SU-DHL-6 (cell line): ENCODE measurements around the gene PLXDC1.

ENCODE experiments used
- H2AFZ ChIP-seq: fragments of 200-600 bp; sonication (generic); 2 replicates; pipeline ENCODE4 v1.6.1; 2014; ENCODE audit warnings: low read depth, mild to moderate bottlenecking, moderate library complexity, mixed read lengths, antibody characterized with exemption, low read length; ENCODE audit not compliant: severe bottlenecking
- H3F3A ChIP-seq: fragments of 200-600 bp; shearing (Covaris generic); 2 replicates; pipeline ENCODE4 v1.6.0; 2016; ENCODE audit warnings: antibody characterized with exemption, mild to moderate bottlenecking; ENCODE audit not compliant: insufficient read depth
- H3K27ac ChIP-seq: fragments of 200-600 bp; sonication (generic); 2 replicates; pipeline ENCODE4 v1.5.1; 2016; ENCODE audit warnings: low read depth, mild to moderate bottlenecking, low read length, moderate library complexity, mixed read lengths
- H3K27me3 ChIP-seq: fragments of 200-600 bp; sonication (generic), shearing (Covaris generic); 2 replicates; pipeline ENCODE4 v1.6.0; 2014; ENCODE audit warnings: mild to moderate bottlenecking, low read length
- H3K36me3 ChIP-seq: fragments of 200-600 bp; sonication (generic); 2 replicates; pipeline ENCODE4 v1.6.1; 2014; ENCODE audit warnings: mild to moderate bottlenecking, low read length, mixed read lengths
- H3K4me2 ChIP-seq: fragments of 300-600, 200-600 bp; shearing (Covaris generic), sonication (generic); 2 replicates; pipeline ENCODE4 v1.6.0; 2014; ENCODE audit warnings: low read length, low read depth, mild to moderate bottlenecking; ENCODE audit not compliant: poor library complexity, severe bottlenecking
- H3K4me3 ChIP-seq: fragments of 200-600 bp; sonication (generic); 2 replicates; pipeline ENCODE4 v1.5.1; 2014; ENCODE audit warnings: antibody characterized with exemption, low read length, mild to moderate bottlenecking, mixed read lengths; ENCODE audit not compliant: insufficient read depth, poor library complexity, severe bottlenecking
- H3K79me2 ChIP-seq: fragments of 200-600 bp; sonication (generic); 2 replicates; pipeline ENCODE4 v1.6.1; 2014; ENCODE audit warnings: mild to moderate bottlenecking, low read length, moderate library complexity; ENCODE audit not compliant: insufficient read depth
- H3K9ac ChIP-seq: fragments of 200-600 bp; sonication (generic); 2 replicates; pipeline ENCODE4 v1.7.0; 2014; ENCODE audit warnings: mild to moderate bottlenecking, low read length
- H3K9me2 ChIP-seq: fragments of 200-600 bp; sonication (generic); replicated peaks from 2 replicates; pipeline ENCODE4 v1.6.1; 2014; ENCODE audit warnings: low read length; ENCODE audit not compliant: insufficient read depth
- H3K9me3 ChIP-seq: fragments of 200-600 bp; sonication (generic); 2 replicates; pipeline ENCODE4 v1.6.1; 2014; ENCODE audit warnings: low read length, mixed read lengths; ENCODE audit not compliant: insufficient read depth
- H4K20me1 ChIP-seq: fragments of 200-600 bp; sonication (generic); 2 replicates; pipeline ENCODE4 v1.6.1; 2014; ENCODE audit warnings: low read depth, mild to moderate bottlenecking, antibody characterized with exemption, low read length, moderate library complexity, mixed read lengths
- EZH2phosphoT487 ChIP-seq: fragments of 200-600 bp; sonication (generic), shearing (Covaris generic); conservative IDR thresholded peaks from 2 replicates; pipeline ENCODE4 v1.6.1; 2018; ENCODE audit warnings: mild to moderate bottlenecking, antibody characterized with exemption, low read length, moderate library complexity, mixed read lengths
- TF ChIP-seq, protein P1 (sequence below): fragments of 200-600 bp; sonication (generic); IDR thresholded peaks from one replicate; pipeline ENCODE4 v1.5.1; 2017; ENCODE audit warnings: antibody characterized with exemption, mild to moderate bottlenecking, low read length, moderate library complexity; ENCODE audit not compliant: insufficient read depth, poor library complexity, severe bottlenecking

Gene PLXDC1

DNA sequence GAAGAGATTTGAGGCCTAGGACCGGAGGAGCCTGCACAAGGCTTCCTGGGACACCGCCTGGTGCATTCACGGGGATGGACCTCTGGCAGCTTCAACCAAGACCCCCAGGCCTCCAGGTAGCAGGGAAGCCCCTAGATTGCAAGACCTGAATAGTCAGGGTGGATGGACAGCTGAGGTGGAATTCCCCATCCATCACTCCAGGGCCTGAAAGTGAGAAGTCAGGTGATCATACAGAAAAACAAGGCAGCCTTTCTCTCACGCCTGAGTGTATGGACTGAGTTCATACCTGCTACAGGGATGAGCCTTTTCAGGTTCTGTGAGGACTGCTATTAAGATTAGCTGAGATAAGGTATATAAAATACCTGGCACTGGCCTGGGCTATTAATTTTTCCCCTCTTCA is 74.2 kb downstream of the PLXDC1 start:
- no peak overlapping the region for H3K9ac ChIP-seq
- H2AFZ ChIP-seq, result no peak overlapping the region
- no peaks in the 10 kb centered on the region for H3K79me2 ChIP-seq
- no peaks in the 10 kb centered on the region for H3F3A ChIP-seq
- no peaks in the 10 kb centered on the region for H3K9me2 ChIP-seq
- no peaks in the 10 kb centered on the region for H3K36me3 ChIP-seq
- no peaks in the 10 kb centered on the region for H4K20me1 ChIP-seq
- TF ChIP-seq, protein P1, sequence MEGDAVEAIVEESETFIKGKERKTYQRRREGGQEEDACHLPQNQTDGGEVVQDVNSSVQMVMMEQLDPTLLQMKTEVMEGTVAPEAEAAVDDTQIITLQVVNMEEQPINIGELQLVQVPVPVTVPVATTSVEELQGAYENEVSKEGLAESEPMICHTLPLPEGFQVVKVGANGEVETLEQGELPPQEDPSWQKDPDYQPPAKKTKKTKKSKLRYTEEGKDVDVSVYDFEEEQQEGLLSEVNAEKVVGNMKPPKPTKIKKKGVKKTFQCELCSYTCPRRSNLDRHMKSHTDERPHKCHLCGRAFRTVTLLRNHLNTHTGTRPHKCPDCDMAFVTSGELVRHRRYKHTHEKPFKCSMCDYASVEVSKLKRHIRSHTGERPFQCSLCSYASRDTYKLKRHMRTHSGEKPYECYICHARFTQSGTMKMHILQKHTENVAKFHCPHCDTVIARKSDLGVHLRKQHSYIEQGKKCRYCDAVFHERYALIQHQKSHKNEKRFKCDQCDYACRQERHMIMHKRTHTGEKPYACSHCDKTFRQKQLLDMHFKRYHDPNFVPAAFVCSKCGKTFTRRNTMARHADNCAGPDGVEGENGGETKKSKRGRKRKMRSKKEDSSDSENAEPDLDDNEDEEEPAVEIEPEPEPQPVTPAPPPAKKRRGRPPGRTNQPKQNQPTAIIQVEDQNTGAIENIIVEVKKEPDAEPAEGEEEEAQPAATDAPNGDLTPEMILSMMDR, result no peak
- TF ChIP-seq EZH2phosphoT487, result no peak
- H3K4me2 ChIP-seq, result no peak overlapping the region
- H3K4me3 ChIP-seq, result no peak overlapping the region
- H3K9me3 ChIP-seq, result no peaks in the 10 kb centered on the region
- no peak overlapping the region for H3K27ac ChIP-seq
- H3K27me3 ChIP-seq, result no peaks in the 10 kb centered on the region

- Histone ChIP-seq H3K27me3 (no peaks in the 10 kb centered on the region), H3F3A (no peaks in the 10 kb centered on the region), H4K20me1 (no peaks in the 10 kb centered on the region), H3K9me3 (no peaks in the 10 kb centered on the region), H3K4me3 (no peak overlapping the region), H2AFZ (no peak overlapping the region), H3K9ac (no peak overlapping the region), H3K4me2 (no peak overlapping the region), H3K27ac (no peak overlapping the region), H3K9me2 (no peaks in the 10 kb centered on the region), H3K36me3 (no peaks in the 10 kb centered on the region), H3K79me2 (no peaks in the 10 kb centered on the region)
- TF ChIP-seq EZH2phosphoT487, result no peak
- TF ChIP-seq, protein P1, result no peak
Observed at GRCh38 chr17:39074676-39075075, 76.8 kb downstream of the PLXDC1 start.

GRCh38 chr17:39073916-39074315 is 77.5 kb downstream of the PLXDC1 start:
- Histone ChIP-seq H3K79me2 (no peaks in the 10 kb centered on the region), H3K4me3 (no peak overlapping the region), H3K4me2 (no peak overlapping the region), H3K27ac (no peak overlapping the region), H3K9me3 (no peaks in the 10 kb centered on the region), H3F3A (no peaks in the 10 kb centered on the region), H2AFZ (no peak overlapping the region), H3K9me2 (no peaks in the 10 kb centered on the region), H3K9ac (no peak overlapping the region), H3K36me3 (no peaks in the 10 kb centered on the region), H4K20me1 (no peaks in the 10 kb centered on the region), H3K27me3 (no peaks in the 10 kb centered on the region)
- TF ChIP-seq EZH2phosphoT487, result no peak
- TF ChIP-seq, protein P1, result no peak
